Nephron progenitor cell (in vitro differentiated cells): ENCODE results near the gene PMPCA.
"Not testable (repeated sequence)": the region's sequence is repeated elsewhere in the genome, so short reads cannot be mapped to it uniquely, and the experiment has no call there.

ENCODE experiments used
- DNase-seq: peaks from one replicate; pipeline ENCODE4 v3.0.0; 2021
- H3K27ac Mint-ChIP-seq: 2 replicates; pipeline ENCODE4 v1.8.0; 2021; ENCODE audit warnings: mild to moderate bottlenecking, moderate library complexity, mixed read lengths
- H3K27me3 Mint-ChIP-seq: 2 replicates; pipeline ENCODE4 v1.8.0; 2021; ENCODE audit warnings: mild to moderate bottlenecking, low read depth, mixed read lengths; ENCODE audit not compliant: poor library complexity
- H3K36me3 Mint-ChIP-seq: 2 replicates; pipeline ENCODE4 v1.8.0; 2021; ENCODE audit warnings: low read depth, mixed read lengths
- H3K4me1 Mint-ChIP-seq: 2 replicates; pipeline ENCODE4 v1.8.0; 2021; ENCODE audit warnings: mixed read lengths
- H3K4me3 Mint-ChIP-seq: 2 replicates; pipeline ENCODE4 v1.8.0; 2021; ENCODE audit warnings: mild to moderate bottlenecking, moderate library complexity, mixed read lengths
- H3K9me3 Mint-ChIP-seq: 2 replicates; pipeline ENCODE4 v1.8.0; 2021; ENCODE audit warnings: mild to moderate bottlenecking, moderate library complexity, mixed read lengths
- CTCF ChIP-seq: fragments of 200-600 bp; sonication (generic); IDR thresholded peaks from 2 replicates; pipeline ENCODE4 v1.5.0; 2021; ENCODE audit warnings: antibody characterized with exemption

The PMPCA gene

GRCh38 chr9:136424750-136425362 lies 14.4 kb downstream of the PMPCA start:
- Mint-ChIP-seq H3K4me1 (no peaks in the 10 kb centered on the region), H3K4me3 (no peak overlapping the region), H3K9me3 (no peaks in the 10 kb centered on the region), H3K27ac (peak overlapping the region; percentile 91), H3K36me3 (peaks cover 24% of the 10 kb centered on the region), H3K27me3 (peaks cover 3% of the 10 kb centered on the region)
- TF ChIP-seq CTCF, result no peak
- DNase-seq, result no peak

GRCh38 chr9:136425367-136425766 lies 14.9 kb downstream of the PMPCA start:
- Mint-ChIP-seq H3K36me3 (peaks cover 24% of the 10 kb centered on the region), H3K27ac (peak overlapping the region; percentile 91)
- not testable (repeated sequence) for DNase-seq, H3K9me3 Mint-ChIP-seq, H3K4me1 Mint-ChIP-seq, H3K27me3 Mint-ChIP-seq, H3K4me3 Mint-ChIP-seq

- TF ChIP-seq CTCF, result no peak
- Mint-ChIP-seq H3K9me3 (no peaks in the 10 kb centered on the region), H3K36me3 (peaks cover 24% of the 10 kb centered on the region), H3K27ac (peak overlapping the region; percentile 86), H3K4me3 (no peak overlapping the region), H3K4me1 (no peaks in the 10 kb centered on the region), H3K27me3 (peaks cover 3% of the 10 kb centered on the region)
- DNase-seq, result no peak
These were observed 16.3 kb downstream of the PMPCA start for GRCh38 chr9:136426787-136427186.

- Mint-ChIP-seq H3K27ac (no peak overlapping the region), H3K36me3 (peaks cover 19% of the 10 kb centered on the region), H3K9me3 (no peaks in the 10 kb centered on the region), H3K4me1 (no peaks in the 10 kb centered on the region), H3K27me3 (peaks cover 3% of the 10 kb centered on the region), H3K4me3 (no peak overlapping the region)
- TF ChIP-seq CTCF, result no peak
- no peak for DNase-seq
These were observed 18.7 kb downstream of the PMPCA start for GRCh38 chr9:136429075-136429628.

GRCh38 chr9:136429683-136430491 lies 19.4 kb downstream of the PMPCA start:
- Mint-ChIP-seq H3K4me1 (no peaks in the 10 kb centered on the region), H3K9me3 (no peaks in the 10 kb centered on the region), H3K27me3 (peaks cover 3% of the 10 kb centered on the region), H3K4me3 (no peak overlapping the region), H3K27ac (no peak overlapping the region), H3K36me3 (peaks cover 19% of the 10 kb centered on the region)
- no peak for DNase-seq
- TF ChIP-seq CTCF, result no peak

- peaks cover 3% of the 10 kb centered on the region for H3K27me3 Mint-ChIP-seq
- DNase-seq, result no peak
- no peak overlapping the region for H3K27ac Mint-ChIP-seq
- H3K4me3 Mint-ChIP-seq, result no peak overlapping the region
- no peaks in the 10 kb centered on the region for H3K9me3 Mint-ChIP-seq
- no peak for TF ChIP-seq CTCF
- H3K36me3 Mint-ChIP-seq, result peaks cover 16% of the 10 kb centered on the region
- peaks cover 1% of the 10 kb centered on the region for H3K4me1 Mint-ChIP-seq
These were observed 20.3 kb downstream of the PMPCA start for GRCh38 chr9:136430588-136431234.
